Liver (tissue), 9 donors: ENCODE data around the gene B9D2. TPM values are rescaled to one million over a fixed set of nuclear protein-coding genes. Genes with fewer than 3 reads are reported as not detected.
"Not testable (repeated sequence)": the region's sequence is repeated elsewhere in the genome, so short reads cannot be mapped to it uniquely, and the experiment has no call there.

Experiments
- DNase-seq: peaks from one replicate; pipeline ENCODE4 v3.0.0-alpha.2; 2017; ENCODE audit warnings: low spot score
- H3K27ac ChIP-seq, 2 donors: one replicate each; pipeline ENCODE4 v1.7.0; 2013; ENCODE audit warnings: inconsistent platforms in 2 of 2, low read length in 2 of 2, control low read depth in 1 of 2, low read depth in 1 of 2, mild to moderate bottlenecking in 1 of 2
- H3K27me3 ChIP-seq, 4 donors: one replicate each; pipeline versions ENCODE4 v1.6.1 to v1.7.0; 2013; ENCODE audit warnings: low read length in 3 of 4, inconsistent platforms in 1 of 4, mild to moderate bottlenecking in 1 of 4, moderate library complexity in 1 of 4; ENCODE audit not compliant: control insufficient read depth in 4 of 4, insufficient read depth in 4 of 4
- H3K36me3 ChIP-seq, 4 donors: one replicate each; pipeline versions ENCODE4 v1.6.1 to v1.7.0; 2013; ENCODE audit warnings: low read length in 3 of 4, mild to moderate bottlenecking in 3 of 4, low read depth in 1 of 4, moderate library complexity in 1 of 4; ENCODE audit not compliant: control insufficient read depth in 4 of 4, insufficient read depth in 3 of 4
- H3K4me1 ChIP-seq, 4 donors: one replicate each; pipeline versions ENCODE4 v1.6.1 to v1.7.0; 2013; ENCODE audit warnings: low read length in 3 of 4, mild to moderate bottlenecking in 3 of 4, moderate library complexity in 1 of 4; ENCODE audit not compliant: control insufficient read depth in 4 of 4, insufficient read depth in 4 of 4
- H3K4me3 ChIP-seq, 3 donors: one replicate each; pipeline versions ENCODE4 v1.6.1 to v1.7.0; 2013; ENCODE audit warnings: low read length in 3 of 3, control low read depth in 1 of 3, low read depth in 1 of 3, mild to moderate bottlenecking in 1 of 3
- H3K9ac ChIP-seq, 2 donors: one replicate each; pipeline ENCODE4 v1.7.0; 2013; ENCODE audit warnings: low read length in 2 of 2, mild to moderate bottlenecking in 2 of 2, moderate library complexity in 2 of 2, control low read depth in 1 of 2, low read depth in 1 of 2
- H3K9me3 ChIP-seq, 4 donors: one replicate each; pipeline versions ENCODE4 v1.6.1 to v1.7.0; 2013; ENCODE audit warnings: low read length in 3 of 4; ENCODE audit not compliant: control insufficient read depth in 4 of 4
- ATF3 ChIP-seq: IDR thresholded peaks from 2 replicates; pipeline ENCODE4 v1.6.1; 2016; ENCODE audit warnings: antibody characterized with exemption
- CTCF ChIP-seq: fragments of 150-350 bp; IDR thresholded peaks from 2 replicates; pipeline ENCODE4 v1.5.1; 2017; ENCODE audit warnings: improper control_type of control experiment, low read depth, low read length; ENCODE audit not compliant: missing input control
- EGR1 ChIP-seq, 2 donors: IDR thresholded peaks; 2 replicates each; pipeline ENCODE4 v1.6.1; 2016 to 2018; ENCODE audit warnings: antibody characterized with exemption in 2 of 2, low read depth in 2 of 2
- FOXA1 ChIP-seq: IDR thresholded peaks from 2 replicates; pipeline ENCODE4 v1.6.1; 2016; ENCODE audit warnings: antibody characterized with exemption
- FOXA2 ChIP-seq: IDR thresholded peaks from 2 replicates; pipeline ENCODE4 v1.6.1; 2016; ENCODE audit warnings: antibody characterized with exemption
- GABPA ChIP-seq, 2 donors: IDR thresholded peaks in 1 of 2; conservative IDR thresholded peaks in 1 of 2; 2 replicates each; pipeline ENCODE4 v1.6.1; 2016; ENCODE audit warnings: antibody characterized with exemption in 2 of 2, mild to moderate bottlenecking in 1 of 2, moderate library complexity in 1 of 2
- HNF4A ChIP-seq, 2 donors: conservative IDR thresholded peaks; 2 replicates each; pipeline ENCODE4 v1.6.1; 2016; ENCODE audit warnings: antibody characterized with exemption in 2 of 2, mild to moderate bottlenecking in 2 of 2
- HNF4G ChIP-seq: IDR thresholded peaks from 2 replicates; pipeline ENCODE4 v1.6.1; 2016; ENCODE audit warnings: antibody characterized with exemption
- JUND ChIP-seq, 2 donors: IDR thresholded peaks; 2 replicates each; pipeline ENCODE4 v1.6.1; 2016; ENCODE audit warnings: antibody characterized with exemption in 2 of 2
- MAX ChIP-seq: IDR thresholded peaks from 2 replicates; pipeline ENCODE4 v1.6.1; 2016; ENCODE audit warnings: antibody characterized with exemption
- NR2F2 ChIP-seq: IDR thresholded peaks from 2 replicates; pipeline ENCODE4 v1.6.1; 2016; ENCODE audit warnings: antibody characterized with exemption
- RAD21 ChIP-seq, 2 donors: IDR thresholded peaks; 2 replicates each; pipeline ENCODE4 v1.6.1; 2016; ENCODE audit warnings: antibody characterized with exemption in 2 of 2, mild to moderate bottlenecking in 2 of 2
- REST ChIP-seq: IDR thresholded peaks from 2 replicates; pipeline ENCODE4 v1.6.1; 2016; ENCODE audit warnings: antibody characterized with exemption, mild to moderate bottlenecking
- RXRA ChIP-seq, 2 donors: IDR thresholded peaks; 2 replicates each; pipeline ENCODE4 v1.6.1; 2017 to 2018; ENCODE audit warnings: antibody characterized with exemption in 2 of 2, mild to moderate bottlenecking in 1 of 2
- SP1 ChIP-seq: IDR thresholded peaks from 2 replicates; pipeline ENCODE4 v1.6.1; 2018; ENCODE audit warnings: antibody characterized with exemption, mild to moderate bottlenecking
- TAF1 ChIP-seq: conservative IDR thresholded peaks from 2 replicates; pipeline ENCODE4 v1.6.1; 2016; ENCODE audit warnings: antibody characterized with exemption, mild to moderate bottlenecking
- YY1 ChIP-seq: IDR thresholded peaks from 2 replicates; pipeline ENCODE4 v1.6.1; 2016; ENCODE audit warnings: antibody characterized with exemption, mild to moderate bottlenecking
- ZBTB33 ChIP-seq: IDR thresholded peaks from 2 replicates; pipeline ENCODE4 v1.6.1; 2016; ENCODE audit warnings: antibody characterized with exemption
- WGBS: extraction: QIAGEN DNeasy Blood & Tissue Kit; methylation state at CpG from one replicate; pipeline ENCODE4 v1.1.7; 2013; 5-methylcytosine and 5-hydroxymethylcytosine counted together
- polyA plus RNA-seq, 2 donors: library from polyadenylated mRNA; stranded (reverse) in 1 of 2; unstranded in 1 of 2; fragments of 200-250 nt in 1 of 2; fragments of >200 nt in 1 of 2; fragmentation: Nextera tagmentation in 1 of 2; extraction: Ambion mirVana in 1 of 2; gene quantifications; one replicate each; pipeline versions ENCODE4 v1.2.1 to v1.2.3, GENCODE V29; 2013 to 2015
- total RNA-seq, 2 donors: library from RNA; depleted of rRNA; stranded (reverse); fragments of >200 nt; gene quantifications; one replicate each; pipeline ENCODE4 v1.2.3, GENCODE V29; 2014
- donor health status: healthy.
- donor health status: healthy.
- donor health status: healthy.
- donor health status: healthy.
- donor health status: healthy.

B9D2 gene
- total and polyA plus RNA-seq, 4 donors: 2.4 to 3.7 (median 3.0) TPM

- Histone ChIP-seq H3K9me3 (no peaks in the 10 kb centered on the region), H3K27me3 (no peaks in the 10 kb centered on the region), H3K27ac (no peak overlapping the region), H3K4me1 (peaks cover 0 to 6% (median 2%) of the 10 kb centered on the region in 4 donors), H3K9ac (no peak overlapping the region), H3K4me3 (no peak overlapping the region), H3K36me3 (no peaks in the 10 kb centered on the region)
- no peak for DNase-seq
- 93% methylated on average over 8 of the region's 8 CpGs for WGBS
- TF ChIP-seq HNF4A (conservative IDR thresholded peaks at IDR 0.05) (no peak), RXRA (IDR thresholded peaks at IDR 0.05) (no peak), REST (no peak), HNF4G (no peak), GABPA (IDR thresholded peaks at IDR 0.05 in 1 of 2, conservative IDR thresholded peaks at IDR 0.05 in 1 of 2) (no peak), RAD21 (IDR thresholded peaks at IDR 0.05) (no peak), CTCF (no peak), SP1 (no peak), NR2F2 (no peak), JUND (IDR thresholded peaks at IDR 0.05) (no peak), FOXA2 (no peak), EGR1 (IDR thresholded peaks at IDR 0.05; ENCODE audit: low read depth in 2 of 2) (no peak), MAX (no peak), TAF1 (no peak), FOXA1 (no peak)
Observed at GRCh38 chr19:41371541-41371940, 7.6 kb upstream of the B9D2 start.

- not testable (repeated sequence) for DNase-seq, H3K9ac ChIP-seq, H3K4me1 ChIP-seq, H3K27me3 ChIP-seq, H3K36me3 ChIP-seq, H3K4me3 ChIP-seq, H3K27ac ChIP-seq, H3K9me3 ChIP-seq
- 95% methylated on average over 5 of the region's 5 CpGs for WGBS
Observed at GRCh38 chr19:41371119-41371518, 7.2 kb upstream of the B9D2 start.

GRCh38 chr19:41369769-41370168 is 5.8 kb upstream of the B9D2 start:
- H3K27me3 ChIP-seq: no peaks in the 10 kb centered on the region
- 97% methylated on average over 2 of the region's 2 CpGs for WGBS
- no peaks in the 10 kb centered on the region for H3K36me3 ChIP-seq
- no peaks in the 10 kb centered on the region for H3K9me3 ChIP-seq
- H3K27ac ChIP-seq: no peak overlapping the region
- H3K4me1 ChIP-seq: peaks cover 0 to 4% (median 3%) of the 10 kb centered on the region in 4 donors
- TF ChIP-seq GABPA (IDR thresholded peaks at IDR 0.05 in 1 of 2, conservative IDR thresholded peaks at IDR 0.05 in 1 of 2) (no peak), EGR1 (IDR thresholded peaks at IDR 0.05; ENCODE audit: low read depth in 2 of 2) (no peak), YY1 (no peak), TAF1 (no peak), SP1 (no peak), ZBTB33 (no peak), ATF3 (no peak), HNF4A (conservative IDR thresholded peaks at IDR 0.05) (no peak), MAX (no peak), JUND (IDR thresholded peaks at IDR 0.05) (no peak), FOXA2 (no peak), CTCF (no peak), RXRA (IDR thresholded peaks at IDR 0.05) (no peak)
- DNase-seq: no peak
- no peak overlapping the region for H3K4me3 ChIP-seq
- H3K9ac ChIP-seq: no peak overlapping the region
